Mesenchymal stem cell (in vitro differentiated cells and primary cell): Measurements from ENCODE around the gene BPIFB6.

ENCODE experiments used
- DNase-seq: peaks from one replicate; pipeline ENCODE4 v3.0.0-alpha.2; 2013
- H2AFZ ChIP-seq: one replicate; pipeline ENCODE4 v1.6.1; 2013; ENCODE audit warnings: low read depth, mild to moderate bottlenecking, control low read depth, inconsistent platforms, low read length, moderate library complexity
- H2AK5ac ChIP-seq: 2 replicates; pipeline ENCODE4 v1.6.1; 2013; ENCODE audit warnings: low read length, moderate library complexity, mild to moderate bottlenecking, inconsistent platforms; ENCODE audit not compliant: severe bottlenecking
- H2BK120ac ChIP-seq: one replicate; pipeline ENCODE4 v1.6.1; 2013; ENCODE audit warnings: low read depth, mild to moderate bottlenecking, inconsistent platforms, low read length, moderate library complexity
- H2BK12ac ChIP-seq, 2 experiments: one replicate each; pipeline ENCODE4 v1.6.1; 2013; ENCODE audit warnings: inconsistent platforms in 2 of 2, low read length in 2 of 2, mild to moderate bottlenecking in 2 of 2, moderate library complexity in 2 of 2, control low read depth in 1 of 2
- H2BK15ac ChIP-seq: one replicate; pipeline ENCODE4 v1.6.1; 2013; ENCODE audit warnings: mild to moderate bottlenecking, low read depth, inconsistent platforms; ENCODE audit not compliant: poor library complexity, severe bottlenecking
- H2BK5ac ChIP-seq: 2 replicates; pipeline ENCODE4 v1.6.1; 2013; ENCODE audit warnings: low read depth, mild to moderate bottlenecking, low read length, control low read depth, inconsistent platforms; ENCODE audit not compliant: poor library complexity, severe bottlenecking
- H3K14ac ChIP-seq, 2 experiments: one replicate each; pipeline ENCODE4 v1.6.1; 2013; ENCODE audit warnings: inconsistent platforms in 2 of 2, low read length in 2 of 2, control low read depth in 1 of 2, mild to moderate bottlenecking in 1 of 2, moderate library complexity in 1 of 2
- H3K18ac ChIP-seq, 2 experiments: one replicate each; pipeline ENCODE4 v1.6.1; 2013; ENCODE audit warnings: inconsistent platforms in 2 of 2, low read length in 2 of 2, control low read depth in 1 of 2, low read depth in 1 of 2, mild to moderate bottlenecking in 1 of 2
- H3K23ac ChIP-seq, 2 experiments: one replicate each; pipeline ENCODE4 v1.6.1; 2013; ENCODE audit warnings: inconsistent platforms in 2 of 2, low read length in 2 of 2, mild to moderate bottlenecking in 2 of 2, moderate library complexity in 2 of 2, control low read depth in 1 of 2
- H3K27ac ChIP-seq: 2 replicates; pipeline ENCODE4 v1.5.1; 2013; ENCODE audit warnings: mild to moderate bottlenecking, moderate library complexity, low read length, control low read depth, inconsistent platforms; ENCODE audit not compliant: poor library complexity, severe bottlenecking
- H3K27me3 ChIP-seq, 2 experiments: 2 replicates each; pipeline versions ENCODE4 v1.6.1 to v1.7.0; 2013; ENCODE audit warnings: low read length in 2 of 2, mild to moderate bottlenecking in 2 of 2, moderate library complexity in 2 of 2, control low read depth in 1 of 2, inconsistent platforms in 1 of 2; ENCODE audit not compliant: control insufficient read depth in 1 of 2, insufficient read depth in 1 of 2
- H3K36me3 ChIP-seq, 2 experiments: 2 replicates each; pipeline versions ENCODE4 v1.6.1 to v1.7.0; 2013; ENCODE audit warnings: low read length in 2 of 2, control low read depth in 1 of 2, inconsistent platforms in 1 of 2, low read depth in 1 of 2, mild to moderate bottlenecking in 1 of 2; ENCODE audit not compliant: insufficient read depth in 2 of 2, control insufficient read depth in 1 of 2
- H3K4ac ChIP-seq, 2 experiments: one replicate each; pipeline ENCODE4 v1.6.1; 2013; ENCODE audit warnings: inconsistent platforms in 2 of 2, low read length in 2 of 2, mild to moderate bottlenecking in 2 of 2, moderate library complexity in 2 of 2, control low read depth in 1 of 2, low read depth in 1 of 2
- H3K4me1 ChIP-seq: 2 replicates; pipeline ENCODE4 v1.6.1; 2013; ENCODE audit warnings: low read depth, low read length, control low read depth; ENCODE audit not compliant: control insufficient read depth, insufficient read depth
- H3K4me2 ChIP-seq: 2 replicates; pipeline ENCODE4 v1.6.1; 2013; ENCODE audit warnings: low read length, mild to moderate bottlenecking, inconsistent platforms; ENCODE audit not compliant: poor library complexity, severe bottlenecking
- H3K4me3 ChIP-seq, 2 experiments: 2 replicates each; pipeline versions ENCODE4 v1.5.1 to v1.7.0; 2013; ENCODE audit warnings: low read length in 2 of 2, mild to moderate bottlenecking in 2 of 2, control low read depth in 1 of 2, low read depth in 1 of 2; ENCODE audit not compliant: insufficient read depth in 1 of 2
- H3K79me1 ChIP-seq: replicated peaks from 2 replicates; pipeline ENCODE4 v1.6.1; 2013; ENCODE audit warnings: mild to moderate bottlenecking, control low read depth, low read length, inconsistent platforms; ENCODE audit not compliant: poor library complexity, severe bottlenecking
- H3K9ac ChIP-seq: 2 replicates; pipeline ENCODE4 v1.7.0; 2013; ENCODE audit warnings: mild to moderate bottlenecking, low read length, moderate library complexity
- H3K9me3 ChIP-seq: 2 replicates; pipeline ENCODE4 v1.7.0; 2013; ENCODE audit warnings: mild to moderate bottlenecking, low read length; ENCODE audit not compliant: control insufficient read depth
- H4K8ac ChIP-seq: one replicate; pipeline ENCODE4 v1.6.1; 2013; ENCODE audit warnings: inconsistent platforms, mild to moderate bottlenecking, low read length, moderate library complexity
- H4K91ac ChIP-seq: one replicate; pipeline ENCODE4 v1.6.1; 2013; ENCODE audit warnings: mild to moderate bottlenecking, low read length, inconsistent platforms
- WGBS: methylation state at CpG from one replicate; pipeline ENCODE4 v1.1.7; 2013; ENCODE audit warnings: mixed read lengths; 5-methylcytosine and 5-hydroxymethylcytosine counted together

BPIFB6 gene

DNA sequence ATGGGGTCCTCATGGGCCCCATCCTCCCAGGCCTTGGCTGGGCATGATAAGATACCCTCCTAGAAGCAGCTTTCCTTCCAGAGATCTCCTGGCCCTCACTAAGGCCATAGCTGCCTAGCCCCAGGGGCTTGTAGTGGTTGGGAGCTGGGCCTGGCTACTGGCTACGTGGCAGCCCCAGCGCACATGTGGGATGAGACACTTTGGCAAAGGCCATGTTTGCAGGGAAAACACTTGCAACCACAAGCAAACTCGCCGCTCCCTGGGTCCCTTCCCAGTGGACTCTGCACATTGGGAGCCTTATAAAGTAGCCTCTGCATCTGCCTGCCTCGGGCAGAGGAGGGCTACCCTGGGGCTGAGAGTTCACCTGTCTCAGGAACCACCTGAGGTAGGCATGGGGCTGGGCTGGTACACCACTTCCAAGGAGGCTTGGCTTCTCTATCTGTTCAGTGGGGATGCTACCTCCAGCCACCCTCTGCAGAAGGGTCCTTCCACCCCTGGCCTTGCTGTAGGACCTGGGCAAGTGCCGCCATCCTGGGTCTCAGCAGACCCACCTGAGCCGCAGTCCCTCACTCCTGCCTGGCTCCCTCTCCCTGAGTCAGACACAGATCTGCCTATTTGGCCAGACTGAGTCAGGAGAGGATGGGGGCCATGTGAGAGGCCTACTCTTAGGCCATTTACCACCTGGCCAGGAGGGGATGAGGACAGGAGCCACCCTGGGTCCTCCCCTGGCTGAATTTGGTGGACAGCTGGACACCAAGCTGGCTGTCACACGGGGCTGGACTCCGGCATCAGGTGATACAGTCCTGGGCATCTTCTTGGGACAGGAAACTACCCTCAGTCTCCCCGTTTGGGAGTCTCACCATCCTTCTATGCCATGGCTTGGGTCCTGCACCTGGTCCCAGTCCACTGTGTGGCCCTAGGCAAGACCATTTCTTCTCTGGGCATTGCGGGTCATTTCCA is 23.8 kb upstream of the BPIFB6 start, which contains the start of gene BPIFB2:
TSS of gene BPIFB2 (plus strand) at position 329 of the 960 bp plus-strand sequence. CDS start 871 bp downstream, outside the sequence.
- H2AFZ ChIP-seq, result no peak within 1 kb of the TSS
- H2BK5ac ChIP-seq, result no peak within 1 kb of the TSS
- no peak within 1 kb of the TSS for H4K91ac ChIP-seq
- no peak within 1 kb of the TSS for H3K4me3 ChIP-seq
- H3K4me1 ChIP-seq, result peaks cover 5% of the 10 kb centered on the region
- H2BK12ac ChIP-seq, result no peak within 1 kb of the TSS
- WGBS, result 77% methylated on average over 10 of the region's 11 CpGs
- DNase-seq, result no peak
- no peaks in the 10 kb centered on the region for H3K9me3 ChIP-seq
- H3K9ac ChIP-seq, result no peak within 1 kb of the TSS
- no peak within 1 kb of the TSS for H3K4ac ChIP-seq
- H3K27ac ChIP-seq, result no peak within 1 kb of the TSS
- H3K14ac ChIP-seq, result no peak within 1 kb of the TSS
- H3K18ac ChIP-seq, result no peak within 1 kb of the TSS
- no peak within 1 kb of the TSS for H2AK5ac ChIP-seq
- no peaks in the 10 kb centered on the region for H3K79me1 ChIP-seq
- H3K27me3 ChIP-seq, result peaks cover 5 to 33% of the 10 kb centered on the region in 2 experiments
- no peak within 1 kb of the TSS for H3K4me2 ChIP-seq
- no peak within 1 kb of the TSS for H2BK120ac ChIP-seq
- no peaks in the 10 kb centered on the region for H3K36me3 ChIP-seq
- no peak within 1 kb of the TSS for H4K8ac ChIP-seq
- no peak within 1 kb of the TSS for H3K23ac ChIP-seq
- no peak within 1 kb of the TSS for H2BK15ac ChIP-seq

DNA sequence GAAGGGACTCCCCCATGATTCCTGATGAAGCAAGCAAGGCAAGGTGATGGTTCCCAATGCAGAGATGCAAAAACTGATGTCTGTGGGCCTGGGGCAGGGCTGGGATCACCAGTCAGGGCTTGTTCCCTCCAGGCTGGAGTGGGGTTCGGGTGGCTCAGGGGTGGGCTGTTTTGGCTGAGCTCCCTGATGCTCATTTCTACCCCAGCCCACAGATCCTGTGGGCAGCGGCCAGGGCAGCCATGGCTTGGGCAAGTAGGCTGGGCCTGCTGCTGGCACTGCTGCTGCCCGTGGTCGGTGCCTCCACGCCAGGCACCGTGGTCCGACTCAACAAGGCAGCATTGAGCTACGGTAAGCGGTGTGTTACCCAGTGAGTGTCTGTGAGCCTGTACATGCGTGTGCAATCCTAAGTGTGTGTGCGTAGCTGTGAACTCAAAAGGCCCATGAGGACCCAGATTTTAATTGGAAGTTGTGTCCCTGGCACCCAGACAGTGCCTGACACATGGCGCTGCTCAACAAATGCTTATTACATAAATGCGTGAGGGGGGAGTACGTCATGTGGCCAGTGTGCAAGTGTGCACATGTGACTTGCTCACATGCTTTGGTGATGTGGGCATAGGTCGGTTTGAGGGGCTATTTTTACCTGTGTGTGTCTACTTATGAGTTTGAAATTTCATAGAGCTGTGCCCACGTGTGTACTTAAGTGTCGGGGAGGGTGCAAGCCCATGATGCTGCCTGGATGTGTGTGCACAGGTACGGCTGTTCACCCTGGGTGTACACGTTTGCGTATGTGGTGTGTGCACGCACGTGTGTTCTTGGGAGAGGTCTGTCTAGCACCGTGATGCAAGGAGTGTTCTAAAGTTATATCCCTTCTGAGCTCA is 22.9 kb upstream of the BPIFB6 start:
- Histone ChIP-seq H3K4me3 (no peak overlapping the region), H3K23ac (no peak overlapping the region), H2AFZ (no peak overlapping the region), H3K4me1 (peaks cover 5% of the 10 kb centered on the region), H2BK15ac (no peak overlapping the region), H3K9ac (no peak overlapping the region), H3K27ac (no peak overlapping the region), H4K8ac (no peak overlapping the region), H3K27me3 (peaks cover 5 to 42% of the 10 kb centered on the region in 2 experiments), H3K18ac (no peak overlapping the region), H4K91ac (no peak overlapping the region), H2BK12ac (no peak overlapping the region), H3K36me3 (no peaks in the 10 kb centered on the region), H3K4ac (no peak overlapping the region), H3K9me3 (no peaks in the 10 kb centered on the region), H3K79me1 (no peaks in the 10 kb centered on the region), H2AK5ac (no peak overlapping the region), H2BK120ac (no peak overlapping the region), H3K4me2 (no peak overlapping the region), H3K14ac (peak overlapping the region in 1 of 2 experiments; percentile 39), H2BK5ac (no peak overlapping the region)
- 82% methylated on average over 23 of the region's 23 CpGs for WGBS
- DNase-seq, result no peak

DNA sequence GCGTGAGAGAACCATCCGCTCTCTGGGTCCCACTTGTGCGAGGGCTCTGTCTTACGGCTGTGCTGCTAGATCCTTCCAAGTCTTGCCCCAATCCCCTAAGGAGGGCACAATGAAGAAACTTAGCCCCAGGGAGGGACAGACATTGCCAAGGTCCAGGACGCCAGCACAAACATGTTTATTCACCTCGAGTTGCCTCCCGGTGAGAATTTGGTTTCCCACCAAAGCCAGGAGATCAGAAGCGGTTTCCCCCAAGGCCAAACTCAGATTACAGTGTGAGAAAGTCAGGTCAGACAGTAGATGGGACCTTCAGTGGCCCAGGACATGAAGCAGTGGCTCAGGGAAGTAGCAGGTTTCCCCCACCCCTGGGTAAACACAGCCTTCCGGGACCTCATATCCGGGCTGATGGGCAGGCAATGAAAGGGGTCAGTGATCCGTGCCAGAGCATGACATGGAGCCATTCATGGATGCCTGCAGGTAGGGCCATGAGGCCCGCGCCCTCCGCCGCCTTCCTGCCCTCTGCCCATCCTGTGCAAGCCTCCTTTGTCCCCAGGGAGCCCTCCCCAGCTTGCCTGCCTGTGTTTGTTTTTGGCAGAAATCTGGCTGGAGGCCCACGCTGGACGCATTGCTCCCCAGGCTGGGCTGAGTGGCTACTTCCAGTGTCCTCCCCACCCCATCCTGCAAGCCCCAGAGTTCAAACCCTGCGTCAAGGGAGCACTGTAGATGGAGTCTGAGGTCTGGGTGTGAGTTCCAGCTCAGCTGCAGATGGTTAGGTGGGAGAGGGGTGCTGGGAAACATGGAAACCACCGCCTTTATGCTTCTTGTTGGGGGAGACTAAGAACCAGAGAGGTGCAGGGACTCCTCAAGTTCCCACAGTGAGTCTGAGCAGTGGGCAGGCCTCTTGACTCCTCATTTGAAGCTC is 22.0 kb upstream of the BPIFB6 start:
- peaks cover 13 to 51% of the 10 kb centered on the region in 2 experiments for H3K27me3 ChIP-seq
- H3K4me1 ChIP-seq, result peaks cover 5% of the 10 kb centered on the region
- H3K79me1 ChIP-seq, result no peaks in the 10 kb centered on the region
- no peak overlapping the region for H3K4me3 ChIP-seq
- no peak overlapping the region for H3K4ac ChIP-seq
- no peak overlapping the region for H3K18ac ChIP-seq
- no peaks in the 10 kb centered on the region for H3K36me3 ChIP-seq
- H3K14ac ChIP-seq, result no peak overlapping the region
- no peak overlapping the region for H3K27ac ChIP-seq
- no peaks in the 10 kb centered on the region for H3K9me3 ChIP-seq
- no peak overlapping the region for H2BK5ac ChIP-seq
- no peak overlapping the region for H2BK15ac ChIP-seq
- no peak overlapping the region for H4K91ac ChIP-seq
- H4K8ac ChIP-seq, result no peak overlapping the region
- no peak overlapping the region for H2AFZ ChIP-seq
- no peak overlapping the region for H2BK12ac ChIP-seq
- WGBS, result 77% methylated on average over 18 of the region's 19 CpGs
- H2BK120ac ChIP-seq, result no peak overlapping the region
- no peak overlapping the region for H3K23ac ChIP-seq
- no peak for DNase-seq
- no peak overlapping the region for H3K4me2 ChIP-seq
- H2AK5ac ChIP-seq, result no peak overlapping the region
- H3K9ac ChIP-seq, result no peak overlapping the region
